Tibial artery (tissue), 4 donors: ENCODE data around the gene CCNY.
"Not testable (repeated sequence)": the region's sequence is repeated elsewhere in the genome, so short reads cannot be mapped to it uniquely, and the experiment has no call there.

Experiments used
- DNase-seq, 2 donors: peaks; one replicate each; pipeline ENCODE4 v3.0.0-alpha.2; 2019
- H3K27ac ChIP-seq, 2 donors: fragments of 200-600 bp; sonication (generic) in 1 of 2; 1 replicate in 1 of 2; 2 replicates in 1 of 2; pipeline ENCODE4 v1.5.1; 2018 to 2019; ENCODE audit warnings: mild to moderate bottlenecking in 1 of 2
- H3K27me3 ChIP-seq, 2 donors: fragments of 200-600 bp; sonication (generic) in 1 of 2; one replicate each; pipeline versions ENCODE4 v1.5.1 to v1.6.0; 2016 to 2019
- H3K36me3 ChIP-seq, 3 donors: fragments of 200-600 bp; sonication (generic) in 2 of 3; one replicate each; pipeline ENCODE4 v1.5.1; 2016 to 2019; ENCODE audit warnings: mild to moderate bottlenecking in 2 of 3
- H3K4me1 ChIP-seq, 4 donors: fragments of 200-600 bp; sonication (generic) in 2 of 4; 1 replicate in 3 of 4; 2 replicates in 1 of 4; pipeline ENCODE4 v1.5.1; 2016 to 2019
- H3K4me3 ChIP-seq, 2 donors: fragments of 200-600 bp; sonication (generic) in 1 of 2; 1 replicate in 1 of 2; 2 replicates in 1 of 2; pipeline ENCODE4 v1.5.1; 2018 to 2019; ENCODE audit warnings: mild to moderate bottlenecking in 2 of 2
- H3K9me3 ChIP-seq, 3 donors: fragments of 200-600 bp; sonication (generic) in 1 of 3; one replicate each; pipeline ENCODE4 v1.5.1; 2016 to 2019
- intact Hi-C: fragments of 100-400 bp; cut with DNase I; formaldehyde crosslinking; loops from one replicate; pipeline ENCODE4 v1.15.0; 2023; ENCODE audit warnings: low total_unique reads
- TF ChIP-seq, protein P1 (sequence below), 2 experiments: fragments of 200-600 bp in 1 of 2; fragments of 450-650 bp in 1 of 2; IDR thresholded peaks; one replicate each; pipeline ENCODE4 v1.5.1; 2017 to 2019; ENCODE audit warnings: antibody characterized with exemption in 2 of 2, mild to moderate bottlenecking in 1 of 2, moderate library complexity in 1 of 2

Gene CCNY

DNA sequence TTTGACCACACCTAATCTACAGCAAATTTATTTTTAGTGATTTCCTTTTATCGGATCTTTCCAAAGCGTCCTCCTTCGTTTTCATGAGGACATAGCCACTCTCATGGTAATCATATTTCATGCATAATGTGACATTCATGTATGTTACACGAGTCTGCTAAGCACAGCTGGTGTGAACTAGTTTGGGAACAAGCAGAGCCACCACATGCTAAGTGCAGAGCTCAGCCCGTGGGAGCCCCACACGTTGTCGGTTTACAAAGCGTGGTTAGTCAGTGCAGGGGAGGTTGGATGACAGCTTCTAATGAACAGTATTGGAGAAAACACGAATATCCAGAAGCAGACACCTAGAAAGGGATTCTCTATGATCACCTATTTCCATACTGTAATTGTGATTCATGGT is 190.4 kb downstream of the CCNY start:
- Histone ChIP-seq H3K27ac (no peak overlapping the region), H3K36me3 (peaks cover 6 to 19% (median 17%) of the 10 kb centered on the region in 3 donors), H3K4me3 (no peak overlapping the region), H3K4me1 (no peaks in the 10 kb centered on the region), H3K27me3 (no peaks in the 10 kb centered on the region), H3K9me3 (no peaks in the 10 kb centered on the region)
- intact Hi-C loops, result no loop called here
- DNase-seq, result no peak
- TF ChIP-seq, protein P1, sequence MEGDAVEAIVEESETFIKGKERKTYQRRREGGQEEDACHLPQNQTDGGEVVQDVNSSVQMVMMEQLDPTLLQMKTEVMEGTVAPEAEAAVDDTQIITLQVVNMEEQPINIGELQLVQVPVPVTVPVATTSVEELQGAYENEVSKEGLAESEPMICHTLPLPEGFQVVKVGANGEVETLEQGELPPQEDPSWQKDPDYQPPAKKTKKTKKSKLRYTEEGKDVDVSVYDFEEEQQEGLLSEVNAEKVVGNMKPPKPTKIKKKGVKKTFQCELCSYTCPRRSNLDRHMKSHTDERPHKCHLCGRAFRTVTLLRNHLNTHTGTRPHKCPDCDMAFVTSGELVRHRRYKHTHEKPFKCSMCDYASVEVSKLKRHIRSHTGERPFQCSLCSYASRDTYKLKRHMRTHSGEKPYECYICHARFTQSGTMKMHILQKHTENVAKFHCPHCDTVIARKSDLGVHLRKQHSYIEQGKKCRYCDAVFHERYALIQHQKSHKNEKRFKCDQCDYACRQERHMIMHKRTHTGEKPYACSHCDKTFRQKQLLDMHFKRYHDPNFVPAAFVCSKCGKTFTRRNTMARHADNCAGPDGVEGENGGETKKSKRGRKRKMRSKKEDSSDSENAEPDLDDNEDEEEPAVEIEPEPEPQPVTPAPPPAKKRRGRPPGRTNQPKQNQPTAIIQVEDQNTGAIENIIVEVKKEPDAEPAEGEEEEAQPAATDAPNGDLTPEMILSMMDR (IDR thresholded peaks at IDR 0.05), result no peak

DNA sequence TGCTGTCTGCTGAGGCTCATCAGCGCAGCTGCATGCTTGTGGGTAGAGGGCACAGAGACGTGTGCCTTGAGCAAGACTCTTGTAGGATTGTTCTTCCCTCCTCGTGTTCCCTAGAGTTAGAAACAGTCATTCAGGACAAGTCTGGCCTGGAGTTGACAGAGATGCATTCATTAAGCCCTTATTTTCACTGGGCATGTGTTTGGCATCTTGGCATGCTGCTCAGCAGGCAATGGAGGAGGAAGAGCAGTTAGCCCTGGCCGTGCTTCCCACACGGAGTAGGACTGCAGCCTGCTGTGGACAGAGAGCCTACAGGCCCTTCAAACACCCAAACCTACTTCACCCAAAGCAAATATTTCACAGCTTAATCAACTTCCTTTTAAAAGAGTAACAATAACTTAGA is 195.8 kb downstream of the CCNY start:
- Histone ChIP-seq H3K4me3 (no peak overlapping the region), H3K36me3 (peaks cover 37 to 70% (median 70%) of the 10 kb centered on the region in 3 donors), H3K27me3 (no peaks in the 10 kb centered on the region), H3K27ac (no peak overlapping the region), H3K4me1 (no peaks in the 10 kb centered on the region), H3K9me3 (no peaks in the 10 kb centered on the region)
- TF ChIP-seq, protein P1 (IDR thresholded peaks at IDR 0.05), result no peak
- intact Hi-C loops, result no loop called here
- no peak for DNase-seq

DNA sequence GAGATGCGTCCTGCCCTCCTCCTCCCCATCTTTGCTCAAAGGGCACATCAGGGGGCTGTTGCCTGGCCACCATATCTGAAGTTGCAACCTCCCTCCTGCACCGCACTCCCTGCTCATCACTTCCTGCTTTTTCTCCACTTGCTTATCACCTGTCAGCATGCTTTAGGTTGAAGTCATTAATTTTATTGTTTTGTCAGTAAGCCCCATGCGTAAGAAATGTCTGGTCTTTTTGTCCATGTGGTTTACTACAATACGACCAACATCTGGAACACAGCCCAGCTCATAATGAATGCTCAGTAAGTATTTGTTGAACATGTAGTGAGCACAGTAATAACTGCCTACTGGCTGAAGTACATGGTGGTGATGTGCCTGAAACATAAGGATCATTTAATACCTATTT is 197.3 kb downstream of the CCNY start:
- no peaks in the 10 kb centered on the region for H3K4me1 ChIP-seq
- no peaks in the 10 kb centered on the region for H3K9me3 ChIP-seq
- H3K27ac ChIP-seq, result no peak overlapping the region
- no peak for DNase-seq
- no peak overlapping the region for H3K4me3 ChIP-seq
- peaks cover 37 to 83% (median 74%) of the 10 kb centered on the region in 3 donors for H3K36me3 ChIP-seq
- no peaks in the 10 kb centered on the region for H3K27me3 ChIP-seq
- TF ChIP-seq, protein P1 (IDR thresholded peaks at IDR 0.05), result no peak
- intact Hi-C loops, result no loop called here

DNA sequence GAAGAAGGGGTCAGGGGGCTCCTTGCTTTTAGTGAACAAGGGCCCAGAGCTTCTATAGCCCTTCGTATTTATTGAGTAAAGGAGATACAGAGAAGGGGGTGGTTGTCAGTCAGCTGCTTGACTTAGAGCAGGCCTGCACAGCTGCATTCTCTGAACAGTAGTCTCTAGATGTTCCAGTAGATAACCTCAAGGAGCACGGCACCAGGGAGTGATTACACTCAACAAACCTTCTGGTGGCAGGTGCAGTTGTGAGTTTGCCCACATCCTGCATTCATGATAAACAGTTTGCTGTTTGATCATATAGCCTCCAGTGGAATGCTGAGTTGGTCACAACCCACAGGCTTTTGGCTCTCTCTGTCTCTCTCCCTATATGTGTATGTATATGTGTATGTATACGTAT is 198.8 kb downstream of the CCNY start:
- H3K4me3 ChIP-seq, result no peak overlapping the region
- no peaks in the 10 kb centered on the region for H3K9me3 ChIP-seq
- no peaks in the 10 kb centered on the region for H3K27me3 ChIP-seq
- H3K27ac ChIP-seq, result no peak overlapping the region
- H3K36me3 ChIP-seq, result peaks cover 34 to 80% (median 71%) of the 10 kb centered on the region in 3 donors
- intact Hi-C loops, result no loop called here
- no peak for DNase-seq
- no peaks in the 10 kb centered on the region for H3K4me1 ChIP-seq
- TF ChIP-seq, protein P1 (IDR thresholded peaks at IDR 0.05), result no peak

DNA sequence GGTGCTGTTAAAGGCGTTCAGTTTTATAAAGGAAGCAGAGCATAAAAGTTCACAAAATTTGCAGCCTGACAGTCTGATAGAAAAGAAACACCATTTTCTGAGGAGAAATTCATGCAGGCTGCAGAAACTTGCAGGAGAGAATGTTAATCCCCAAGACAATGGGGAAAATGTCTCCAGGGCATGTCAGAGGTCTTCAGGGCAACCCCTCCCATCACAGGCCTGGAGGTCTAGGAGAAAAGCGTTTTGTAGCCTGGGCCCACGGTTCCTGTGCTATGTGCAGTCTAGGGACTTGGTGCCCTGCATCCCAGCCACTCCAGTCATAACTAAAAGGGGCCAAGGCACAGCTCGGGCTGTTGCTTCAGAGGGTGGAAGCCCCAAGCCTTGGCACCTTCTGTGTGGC is 200.5 kb downstream of the CCNY start:
- intact Hi-C loops, result no loop called here
- H3K36me3 ChIP-seq, result peaks cover 37 to 63% (median 56%) of the 10 kb centered on the region in 3 donors
- TF ChIP-seq, protein P1 (IDR thresholded peaks at IDR 0.05), result no peak
- H3K9me3 ChIP-seq, result no peaks in the 10 kb centered on the region
- no peaks in the 10 kb centered on the region for H3K27me3 ChIP-seq
- no peak overlapping the region for H3K4me3 ChIP-seq
- no peak overlapping the region for H3K27ac ChIP-seq
- no peak for DNase-seq
- no peaks in the 10 kb centered on the region for H3K4me1 ChIP-seq

DNA sequence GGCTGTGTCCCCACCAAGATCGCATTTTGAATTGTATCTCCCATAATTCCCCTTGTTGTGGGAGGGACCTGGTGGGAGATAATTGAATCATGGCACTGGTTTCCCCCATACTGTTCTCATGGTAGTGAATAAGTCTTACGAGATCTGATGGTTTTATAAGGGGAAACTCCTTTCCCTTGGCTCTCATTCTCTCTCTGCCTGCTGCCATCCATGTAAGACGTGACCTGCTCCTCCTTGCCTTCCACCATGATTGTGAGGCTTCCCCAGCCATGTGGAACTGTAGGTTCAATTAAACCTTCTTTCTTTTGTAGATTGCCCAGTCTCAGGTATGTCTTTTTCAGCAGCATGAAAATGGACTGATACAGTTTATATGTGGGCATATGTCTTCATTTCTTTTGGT is 201.6 kb downstream of the CCNY start:
- H3K27ac ChIP-seq, H3K4me1 ChIP-seq, H3K9me3 ChIP-seq, H3K27me3 ChIP-seq, H3K4me3 ChIP-seq, intact Hi-C loops, DNase-seq: not testable (repeated sequence)
- H3K36me3 ChIP-seq, result peaks cover 32 to 60% (median 52%) of the 10 kb centered on the region in 3 donors
